T-cell (primary cell): ENCODE data around the gene OR5H1. TPM values are rescaled to one million over a fixed set of nuclear protein-coding genes. Genes with fewer than 3 reads are reported as not detected.

Source experiments
- ATAC-seq, 4 experiments: fragments of 200-7000 bp in 3 of 4; fragments of 150-1000 bp in 1 of 4; cut with Tn5 transposase; replicated peaks in 1 of 4; 1 replicate in 3 of 4; 2 replicates in 1 of 4; pipeline ENCODE4 v1.10.0; 2021; ENCODE audit warnings: moderate library complexity in 3 of 4, mild to moderate bottlenecking in 2 of 4, moderate number of reproducible peaks in 1 of 4
- CTCF ChIA-PET, 2 donors: fragments of 300-600 bp; sonication (Branson Sonifier 250); formaldehyde crosslinking; loops; one replicate each; lab custom pipeline; 2022; ENCODE audit warnings: antibody characterized with exemption in 2 of 2; lab: Charles Lee
- POLR2A ChIA-PET, 2 donors: fragments of 300-600 bp; sonication (Branson Sonifier 250); formaldehyde crosslinking; loops; one replicate each; lab custom pipeline; 2022; ENCODE audit warnings: antibody characterized with exemption in 2 of 2; lab: Charles Lee
- DNase-seq, 35 experiments: peaks; one replicate each; pipeline versions ENCODE4 v3.0.0 to v3.0.0-alpha.2; 2013 to 2023
- H3K27ac ChIP-seq: one replicate; pipeline ENCODE4 v1.5.1; 2013; ENCODE audit warnings: low read length
- H3K27me3 ChIP-seq, 2 experiments: replicated peaks in 1 of 2; 1 replicate in 1 of 2; 2 replicates in 1 of 2; pipeline versions ENCODE4 v1.6.1 to v1.7.0; 2013; ENCODE audit warnings: low read length in 1 of 2, mixed read lengths in 1 of 2; ENCODE audit not compliant: control insufficient read depth in 2 of 2, insufficient read depth in 2 of 2; ENCODE audit errors: extremely low read depth in 1 of 2
- H3K36me3 ChIP-seq, 2 donors: 1 replicate in 1 of 2; 2 replicates in 1 of 2; pipeline versions ENCODE4 v1.6.1 to v1.7.0; 2013; ENCODE audit warnings: low read length in 1 of 2; ENCODE audit not compliant: control insufficient read depth in 2 of 2, insufficient read depth in 1 of 2; ENCODE audit errors: extremely low read depth in 1 of 2
- H3K4me1 ChIP-seq, 2 experiments: 1 replicate in 1 of 2; 2 replicates in 1 of 2; pipeline versions ENCODE4 v1.6.1 to v1.7.0; 2013; ENCODE audit warnings: low read length in 2 of 2, mixed read lengths in 1 of 2; ENCODE audit not compliant: insufficient read depth in 2 of 2, control insufficient read depth in 1 of 2; ENCODE audit errors: extremely low read depth in 1 of 2
- H3K4me3 ChIP-seq, 2 donors: 1 replicate in 1 of 2; 2 replicates in 1 of 2; pipeline versions ENCODE4 v1.5.1 to v1.7.0; 2013; ENCODE audit warnings: mild to moderate bottlenecking in 2 of 2, low read length in 1 of 2, moderate library complexity in 1 of 2; ENCODE audit not compliant: control insufficient read depth in 1 of 2; ENCODE audit errors: extremely low read depth in 1 of 2
- H3K9me3 ChIP-seq: 2 replicates; pipeline ENCODE4 v1.7.0; 2013
- H3K27ac Mint-ChIP-seq, 2 donors: one replicate each; pipeline ENCODE4 v1.8.0; 2020 to 2021; ENCODE audit warnings: mild to moderate bottlenecking in 2 of 2, mixed read lengths in 2 of 2
- H3K27me3 Mint-ChIP-seq, 2 donors: one replicate each; pipeline ENCODE4 v1.8.0; 2021 to 2022; ENCODE audit warnings: mixed read lengths in 2 of 2
- H3K36me3 Mint-ChIP-seq: one replicate; pipeline ENCODE4 v1.8.0; 2021; ENCODE audit warnings: mixed read lengths
- H3K4me1 Mint-ChIP-seq, 3 donors: one replicate each; pipeline ENCODE4 v1.8.0; 2020 to 2022; ENCODE audit warnings: mixed read lengths in 3 of 3, mild to moderate bottlenecking in 1 of 3
- H3K4me3 Mint-ChIP-seq, 3 donors: one replicate each; pipeline ENCODE4 v1.8.0; 2020 to 2022; ENCODE audit warnings: mild to moderate bottlenecking in 3 of 3, mixed read lengths in 3 of 3, moderate library complexity in 3 of 3
- H3K9me3 Mint-ChIP-seq, 3 donors: one replicate each; pipeline ENCODE4 v1.8.0; 2020 to 2022; ENCODE audit warnings: mixed read lengths in 3 of 3
- WGBS: methylation state at CpG from one replicate; pipeline ENCODE4 v1.1.5; 2013; ENCODE audit warnings: missing lambda C conversion rate; ENCODE audit not compliant: insufficient coverage; 5-methylcytosine and 5-hydroxymethylcytosine counted together
- total RNA-seq, 35 experiments: library from RNA in 6 of 35; stranded (reverse) in 6 of 35; fragments of 120-200 nt in 1 of 35; gene quantifications; one replicate each; pipeline versions ENCODE4 v1.2.1 to v1.2.4 and lab custom pipeline; 2013 to 2026

Gene OR5H1
- total RNA-seq (not detected), total RNA-seq (lab: John Stamatoyannopoulos, UW) (0 reads per million in 29 experiments)
- not detected for total RNA-seq (2013)

- CTCF ChIA-PET, result no interaction called here
- H3K9me3 ChIP-seq, result no peaks in the 10 kb centered on the region
- H3K4me3 ChIP-seq, result no peak within 1 kb of the TSS
- no peak for DNase-seq
- H3K4me3 Mint-ChIP-seq, result no peak within 1 kb of the TSS
- H3K4me1 Mint-ChIP-seq, result no peaks in the 10 kb centered on the region
- no peaks in the 10 kb centered on the region for H3K9me3 Mint-ChIP-seq
- ATAC-seq, result no peak
- H3K36me3 ChIP-seq, result no peaks in the 10 kb centered on the region
- no CpG with 5 or more reads among the region's 1 CpG for WGBS
- H3K4me1 ChIP-seq, result no peaks in the 10 kb centered on the region
- no peak within 1 kb of the TSS for H3K27ac ChIP-seq
- H3K27me3 ChIP-seq, result no peaks in the 10 kb centered on the region
- H3K36me3 Mint-ChIP-seq, result no peaks in the 10 kb centered on the region
- POLR2A ChIA-PET, result no interaction called here
- no peak within 1 kb of the TSS for H3K27ac Mint-ChIP-seq
- no peaks in the 10 kb centered on the region for H3K27me3 Mint-ChIP-seq
These were observed at the start of gene OR5H1 for GRCh38 chr3:98130421-98130820. Gene OR5H1 (plus strand): TSS chr3:98130721. CDS start chr3:98132698, 1,977 bp downstream.

DNA sequence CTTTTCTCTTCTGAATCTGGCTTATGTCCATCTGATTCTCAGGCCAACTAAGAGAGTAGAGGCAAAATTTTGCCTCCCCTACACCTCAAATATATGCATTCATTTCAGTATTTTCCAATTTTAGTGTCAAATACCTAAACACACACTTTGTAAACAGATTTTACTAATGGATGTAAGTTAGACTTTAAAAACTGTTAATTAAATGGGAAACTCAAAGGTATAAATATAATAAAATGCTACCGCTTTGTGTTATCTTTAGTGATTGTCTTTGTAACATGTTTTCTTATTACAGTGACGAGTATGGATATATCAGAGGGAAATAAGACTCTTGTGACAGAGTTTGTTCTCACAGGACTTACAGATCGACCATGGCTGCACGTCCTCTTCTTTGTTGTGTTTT lies 43.6 kb upstream of the OR5H1 start, which contains the start of gene OR5AC2:
Gene OR5AC2, plus strand, starts transcription at position 301 of the 400 bp plus-strand sequence. Its CDS starts 0 bp downstream, at position 301.
- Histone ChIP-seq H3K27me3 (no peaks in the 10 kb centered on the region), H3K4me1 (no peaks in the 10 kb centered on the region), H3K36me3 (no peaks in the 10 kb centered on the region), H3K9me3 (no peaks in the 10 kb centered on the region), H3K4me3 (no peak within 1 kb of the TSS), H3K27ac (no peak within 1 kb of the TSS)
- DNase-seq (no peak), ATAC-seq (no peak)
- ChIA-PET CTCF (no interaction called here), POLR2A (no interaction called here)
- Mint-ChIP-seq H3K9me3 (no peaks in the 10 kb centered on the region), H3K4me1 (no peaks in the 10 kb centered on the region), H3K27ac (no peak within 1 kb of the TSS), H3K4me3 (no peak within 1 kb of the TSS), H3K27me3 (peaks cover 0 to 7% of the 10 kb centered on the region in 2 donors), H3K36me3 (no peaks in the 10 kb centered on the region)
- WGBS, result 50% methylated on average over 3 of the region's 4 CpGs

DNA sequence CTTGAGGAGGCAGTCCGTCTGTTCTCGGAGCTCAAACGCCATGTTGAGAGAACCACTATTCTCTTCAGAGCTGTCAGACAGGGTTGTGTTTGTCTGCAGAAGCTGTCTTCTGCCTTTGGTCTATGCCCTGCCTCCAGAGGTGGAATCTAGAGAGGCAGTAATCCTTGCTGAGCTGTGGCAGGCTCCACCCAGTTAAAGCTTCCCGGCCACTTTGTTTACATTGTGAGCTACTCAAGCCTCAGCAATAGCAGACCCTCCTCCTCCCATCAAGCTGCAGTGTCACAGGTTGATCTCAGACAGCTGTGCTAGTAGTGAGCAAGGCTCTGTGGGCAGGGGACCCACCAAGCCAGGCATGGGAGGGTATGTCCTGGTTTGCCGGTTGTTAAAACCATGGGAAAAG lies 34.6 kb upstream of the OR5H1 start:
- Mint-ChIP-seq H3K27ac (no peak overlapping the region), H3K36me3 (no peaks in the 10 kb centered on the region), H3K4me3 (no peak overlapping the region), H3K4me1 (no peaks in the 10 kb centered on the region), H3K9me3 (peaks cover 0 to 11% (median 0%) of the 10 kb centered on the region in 3 donors), H3K27me3 (peaks cover 8 to 9% of the 10 kb centered on the region in 2 donors)
- Histone ChIP-seq H3K9me3 (no peaks in the 10 kb centered on the region), H3K4me1 (no peaks in the 10 kb centered on the region), H3K4me3 (no peak overlapping the region), H3K36me3 (no peaks in the 10 kb centered on the region), H3K27ac (no peak overlapping the region), H3K27me3 (peaks cover 0 to 6% of the 10 kb centered on the region in 2 experiments)
- CTCF ChIA-PET, result no interaction called here
- ATAC-seq, result no peak
- no peak for DNase-seq
- 73% methylated on average over 3 of the region's 5 CpGs for WGBS
- POLR2A ChIA-PET, result interaction anchor here in 1 of 2 donors (0.6 kb wide), 1 partner anchor 758 kb away, joined by 3 read pairs; no protein-coding TSS in a partner anchor

DNA sequence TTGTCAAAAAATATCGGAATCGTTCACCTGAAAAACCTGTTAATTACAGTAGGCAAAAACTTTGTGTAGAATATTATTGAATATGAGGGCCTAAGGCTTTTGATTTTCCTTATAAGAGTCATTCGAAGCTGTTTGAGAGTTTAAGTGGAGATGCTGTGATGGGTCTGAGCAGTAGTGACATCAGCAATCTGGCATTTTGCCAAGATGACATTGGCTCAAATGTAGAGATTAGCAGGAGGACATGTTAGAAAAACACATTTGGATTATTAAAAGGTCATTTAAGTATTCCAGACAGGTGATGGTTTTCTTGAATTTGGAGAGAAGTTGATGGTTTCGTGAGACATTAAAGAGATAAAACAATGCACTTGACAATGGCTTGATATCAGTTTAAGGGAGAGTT lies 30.7 kb upstream of the OR5H1 start:
- H3K27ac Mint-ChIP-seq, result no peak overlapping the region
- no peak for DNase-seq
- 63% methylated on average over 1 of the region's 4 CpGs for WGBS
- Histone ChIP-seq H3K36me3 (no peaks in the 10 kb centered on the region), H3K4me3 (no peak overlapping the region), H3K9me3 (no peaks in the 10 kb centered on the region), H3K27me3 (peaks cover 0 to 6% of the 10 kb centered on the region in 2 experiments), H3K27ac (no peak overlapping the region), H3K4me1 (no peaks in the 10 kb centered on the region)
- H3K27me3 Mint-ChIP-seq, result peaks cover 5 to 6% of the 10 kb centered on the region in 2 donors
- ATAC-seq, result no peak
- peaks cover 0 to 10% (median 0%) of the 10 kb centered on the region in 3 donors for H3K9me3 Mint-ChIP-seq
- CTCF ChIA-PET, result no interaction called here
- POLR2A ChIA-PET, result no interaction called here
- H3K36me3 Mint-ChIP-seq, result no peaks in the 10 kb centered on the region
- H3K4me3 Mint-ChIP-seq, result no peak overlapping the region
- no peaks in the 10 kb centered on the region for H3K4me1 Mint-ChIP-seq

DNA sequence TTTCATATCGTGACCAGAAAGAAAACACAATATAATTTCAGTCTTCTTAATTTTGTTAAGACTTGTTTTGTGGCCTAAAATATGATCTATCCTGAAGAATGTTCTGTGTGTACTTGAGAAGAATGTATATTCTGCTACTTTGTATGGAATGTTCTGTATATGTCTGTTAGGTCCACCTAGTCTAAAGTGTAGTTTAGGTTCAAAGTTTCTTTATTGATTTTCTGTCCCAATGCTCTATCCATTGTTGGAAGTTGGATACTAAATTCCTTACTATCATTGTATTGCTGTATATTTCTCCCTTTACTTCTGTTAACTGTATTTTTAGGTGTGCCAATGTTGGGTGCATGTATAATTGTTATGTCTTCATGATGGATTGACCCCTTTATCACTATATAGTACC lies 22.4 kb upstream of the OR5H1 start:
- Histone ChIP-seq H3K36me3 (no peaks in the 10 kb centered on the region), H3K4me3 (no peak overlapping the region), H3K9me3 (no peaks in the 10 kb centered on the region), H3K27ac (no peak overlapping the region), H3K27me3 (peaks cover 0 to 4% of the 10 kb centered on the region in 2 experiments), H3K4me1 (no peaks in the 10 kb centered on the region)
- WGBS, result no CpG with 5 or more reads among the region's 1 CpG
- Mint-ChIP-seq H3K27ac (no peak overlapping the region), H3K4me3 (no peak overlapping the region), H3K36me3 (no peaks in the 10 kb centered on the region), H3K4me1 (no peaks in the 10 kb centered on the region), H3K27me3 (peaks cover 3 to 4% of the 10 kb centered on the region in 2 donors), H3K9me3 (peaks cover 0 to 2% (median 0%) of the 10 kb centered on the region in 3 donors)
- ChIA-PET POLR2A (no interaction called here), CTCF (no interaction called here)
- ATAC-seq (no peak), DNase-seq (no peak)

DNA sequence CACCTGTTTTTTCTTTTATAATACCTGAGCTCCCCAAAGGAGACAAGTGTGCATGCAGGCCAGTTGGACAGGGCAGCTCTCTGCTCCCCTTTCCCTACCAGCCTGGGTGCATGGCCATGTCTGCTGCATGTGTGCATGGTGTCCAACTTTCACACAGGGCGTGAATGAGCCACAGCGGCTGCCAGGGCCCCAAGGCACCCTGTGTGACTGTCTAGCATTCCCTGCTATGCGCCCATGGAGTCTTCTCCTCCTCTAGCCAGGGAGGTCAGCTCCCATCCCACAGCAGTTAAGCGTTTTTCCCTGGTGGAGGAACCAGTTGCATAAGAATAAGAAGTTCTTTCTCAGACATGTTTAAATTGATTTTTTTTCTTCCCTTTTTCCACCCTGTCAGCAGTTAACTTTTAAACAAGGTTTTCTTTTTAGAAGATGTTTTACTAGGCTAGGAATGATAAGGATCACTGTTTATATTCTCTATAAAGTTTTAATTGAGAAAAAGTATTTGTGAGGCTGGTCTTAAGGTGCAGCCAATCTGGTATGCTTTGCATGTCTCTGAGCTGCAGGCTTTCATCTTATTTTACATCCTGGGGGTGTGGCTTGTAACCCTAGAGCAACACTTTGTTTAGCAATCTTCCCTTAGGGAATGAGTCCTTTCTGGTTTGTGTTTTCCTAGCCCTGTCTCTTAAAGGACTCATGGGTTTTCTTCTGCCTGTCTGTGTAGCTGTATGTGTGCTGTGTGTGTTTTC lies 20.5 kb upstream of the OR5H1 start:
- Histone ChIP-seq H3K27ac (no peak overlapping the region), H3K9me3 (no peaks in the 10 kb centered on the region), H3K4me3 (no peak overlapping the region), H3K36me3 (no peaks in the 10 kb centered on the region), H3K4me1 (no peaks in the 10 kb centered on the region), H3K27me3 (peaks cover 0 to 6% of the 10 kb centered on the region in 2 experiments)
- H3K27ac Mint-ChIP-seq, result no peak overlapping the region
- peaks cover 0 to 5% (median 0%) of the 10 kb centered on the region in 3 donors for H3K9me3 Mint-ChIP-seq
- H3K36me3 Mint-ChIP-seq, result no peaks in the 10 kb centered on the region
- no peak overlapping the region for H3K4me3 Mint-ChIP-seq
- WGBS, result 87% methylated on average over 2 of the region's 4 CpGs
- ChIA-PET POLR2A (interaction anchor here in 1 of 2 donors (0.6 kb wide), 1 partner anchor 309 kb away, joined by 3 read pairs; no protein-coding TSS in a partner anchor), CTCF (interaction anchor here in 1 of 2 donors (1.0 kb wide), 1 partner anchor 83 kb away, joined by 4 read pairs; no protein-coding TSS in a partner anchor)
- H3K27me3 Mint-ChIP-seq, result peaks cover 3 to 4% of the 10 kb centered on the region in 2 donors
- DNase-seq (no peak), ATAC-seq (no peak)
- H3K4me1 Mint-ChIP-seq, result no peaks in the 10 kb centered on the region
